Adrenal gland (tissue), 12 donors: ENCODE data around the gene AGBL5. TPM values are rescaled to one million over a fixed set of nuclear protein-coding genes. Genes with fewer than 3 reads are reported as not detected.
A peak's percentile ranks its signal among the peaks of the same experiment; 100 is the strongest.

Experiments
- DNase-seq, 7 donors: peaks; one replicate each; pipeline ENCODE4 v3.0.0-alpha.2; 2019 to 2020
- H3K27ac ChIP-seq, 5 donors: fragments of 200-600 bp; sonication (generic) in 4 of 5; 1 replicate in 3 of 5; 2 replicates in 2 of 5; pipeline versions ENCODE4 v1.5.1 to v1.8.0; 2016 to 2020; ENCODE audit warnings: mild to moderate bottlenecking in 1 of 5
- H3K27me3 ChIP-seq: fragments of 200-600 bp; 2 replicates; pipeline ENCODE4 v1.8.0; 2021
- H3K36me3 ChIP-seq, 2 donors: fragments of 200-600 bp; replicated peaks in 1 of 2; 1 replicate in 1 of 2; 2 replicates in 1 of 2; pipeline versions ENCODE4 v1.5.1 to v1.8.0; 2018 to 2022
- H3K4me1 ChIP-seq, 2 donors: fragments of 200-600 bp; replicated peaks in 1 of 2; 1 replicate in 1 of 2; 2 replicates in 1 of 2; pipeline versions ENCODE4 v1.5.1 to v1.8.0; 2018 to 2021
- H3K4me3 ChIP-seq, 4 donors: fragments of 200-600 bp; sonication (generic) in 3 of 4; one replicate each; pipeline ENCODE4 v1.5.1; 2016 to 2018
- H3K9me3 ChIP-seq, 3 donors: fragments of 200-600 bp; sonication (generic) in 1 of 3; replicated peaks in 1 of 3; 1 replicate in 2 of 3; 2 replicates in 1 of 3; pipeline versions ENCODE4 v1.5.1 to v1.8.0; 2016 to 2021
- CTCF ChIP-seq, 6 experiments: fragments of 450-650 bp in 4 of 6; fragments of 200-600 bp in 2 of 6; sonication (generic) in 1 of 6; IDR thresholded peaks; 1 replicate in 5 of 6; 2 replicates in 1 of 6; pipeline versions ENCODE4 v1.5.1 to v1.8.0; 2016 to 2021; ENCODE audit warnings: antibody characterized with exemption in 6 of 6, mild to moderate bottlenecking in 2 of 6, moderate library complexity in 1 of 6
- POLR2A ChIP-seq, 2 donors: fragments of 450-650 bp; IDR thresholded peaks; one replicate each; pipeline ENCODE4 v1.6.1; 2017; ENCODE audit warnings: antibody characterized with exemption in 2 of 2, mild to moderate bottlenecking in 2 of 2, moderate library complexity in 1 of 2
- WGBS, 4 donors: extraction: QIAGEN DNeasy Blood & Tissue Kit in 2 of 4; methylation state at CpG; one replicate each; pipeline versions ENCODE4 v1.1.5 to v1.1.7; 2013 to 2017; 5-methylcytosine and 5-hydroxymethylcytosine counted together
- intact Hi-C, 2 donors: fragments of 100-400 bp; cut with DNase I; formaldehyde crosslinking; loops; one replicate each; pipeline versions ENCODE4 v1.14.1 to v1.15.0; 2022 to 2023
- polyA plus RNA-seq, 3 donors: library from polyadenylated mRNA; stranded (reverse); fragments of 200-250 nt in 2 of 3; fragments of 350-450 nt in 1 of 3; fragmentation: Illumina TruSeq in 1 of 3; extraction: RNeasy Lipid Tissue Mini Kit (QIAGEN cat#74804) in 1 of 3; gene quantifications; one replicate each; pipeline ENCODE4 v1.2.3, GENCODE V29; 2013 to 2014
- total RNA-seq, 9 donors: library from RNA; depleted of rRNA in 4 of 9; stranded (reverse); fragments of >200 nt in 4 of 9; fragments of 120-200 nt in 1 of 9; fragmentation: NEBNext Ultra II Directional in 1 of 9; extraction: Animal tissue kit (Norgen Biotek cat#: 25700) in 1 of 9; gene quantifications; one replicate each; pipeline versions ENCODE4 v1.1.0 to v1.2.4, GENCODE V29; 2013 to 2023
- donor health status: healthy with polysubstance abuse.
- donor health status: Bipolar disorder and iron deficiency.
- donor health status: DM: yes; HTN: yes; CAD: no.
- donor health status: DM: no; HTN: no; CAD: no.
- donor health status: DM: no; HTN: no; CAD: no.
- donor health status: DM: yes; HTN: yes; CAD: no.

Gene AGBL5
- total and polyA plus RNA-seq, 12 donors: 21.2 to 42.4 (median 30.6) TPM

- Histone ChIP-seq H3K27me3 (no peaks in the 10 kb centered on the region), H3K36me3 (peaks cover 0 to 35% of the 10 kb centered on the region in 2 donors), H3K27ac (peak overlapping the region in 1 of 5 donors; percentile 83), H3K4me3 (peak overlapping the region in 1 of 4 donors; percentile 79), H3K9me3 (no peaks in the 10 kb centered on the region), H3K4me1 (peaks cover 16 to 41% of the 10 kb centered on the region in 2 donors)
- TF ChIP-seq CTCF (IDR thresholded peaks at IDR 0.05): no peak
- no peak for TF ChIP-seq POLR2A (IDR thresholded peaks at IDR 0.05)
- WGBS, 4 donors: 62 to 66% (median 65%) methylated on average over 8 of the region's 8 CpGs
- DNase-seq: peak in 1 of 7 donors; percentile 13
- intact Hi-C loops: no loop called here
These were observed 18.6 kb downstream of the AGBL5 start for GRCh38 chr2:27069961-27070618.

GRCh38 chr2:27070653-27071276 lies 19.3 kb downstream of the AGBL5 start:
- WGBS, 4 donors: 1 to 3% (median 2%) methylated on average over 8 to 11 of the region's 11 CpGs
- H3K4me1 ChIP-seq: peaks cover 16 to 46% of the 10 kb centered on the region in 2 donors
- H3K36me3 ChIP-seq: peaks cover 0 to 32% of the 10 kb centered on the region in 2 donors
- H3K4me3 ChIP-seq: peak overlapping the region; percentile 79 to 98 (median 88)
- peak overlapping the region; percentile 53 to 95 (median 86) for H3K27ac ChIP-seq
- no peaks in the 10 kb centered on the region for H3K27me3 ChIP-seq
- intact Hi-C loops: no loop called here
- no peaks in the 10 kb centered on the region for H3K9me3 ChIP-seq
- no peak for TF ChIP-seq POLR2A (IDR thresholded peaks at IDR 0.05)
- no peak for TF ChIP-seq CTCF (IDR thresholded peaks at IDR 0.05)
- DNase-seq: no peak

GRCh38 chr2:27071277-27071989 lies 20.0 kb downstream of the AGBL5 start, which contains the start of gene OST4:
TSS of gene OST4 (minus strand) at chr2:27071654.
- H3K4me1 ChIP-seq: peaks cover 16 to 46% of the 10 kb centered on the region in 2 donors
- peak within 1 kb of the TSS; percentile 53 to 95 (median 86) for H3K27ac ChIP-seq
- H3K27me3 ChIP-seq: no peaks in the 10 kb centered on the region
- DNase-seq: peak; percentile 93 to 97 (median 94)
- H3K9me3 ChIP-seq: no peaks in the 10 kb centered on the region
- WGBS, 4 donors: 0 to 1% (median 0%) methylated on average over 3 to 86 of the region's 86 CpGs
- intact Hi-C loops: no loop called here
- peaks cover 0 to 32% of the 10 kb centered on the region in 2 donors for H3K36me3 ChIP-seq
- peak within 1 kb of the TSS; percentile 79 to 98 (median 88) for H3K4me3 ChIP-seq
- TF ChIP-seq CTCF (IDR thresholded peaks at IDR 0.05) (peak in 1 of 6 experiments; percentile 3), POLR2A (IDR thresholded peaks at IDR 0.05) (peak; percentile 63 to 90)
